DND-41 (cell line): ENCODE measurements around the gene MCCC1.

ENCODE experiments used
- CTCF ChIP-seq: IDR thresholded peaks from 2 replicates; pipeline ENCODE4 v1.5.1; 2012; ENCODE audit warnings: borderline replicate concordance, low read length, moderate library complexity, mild to moderate bottlenecking; ENCODE audit not compliant: poor library complexity, severe bottlenecking; ENCODE audit errors: extremely low read depth
- EZH2 ChIP-seq: IDR thresholded peaks from 3 replicates; pipeline ENCODE4 v1.6.1; 2012; ENCODE audit warnings: borderline replicate concordance, low read depth, mild to moderate bottlenecking, moderate library complexity, low read length, inconsistent platforms; ENCODE audit not compliant: severe bottlenecking

- TF ChIP-seq CTCF: no peak
- no peak for TF ChIP-seq EZH2
Measured at GRCh38 chr3:183073839-183074238, 25.5 kb downstream of the MCCC1 start.
